Activated CD4-positive, alpha-beta T cell treated with anti-CD3 and anti-CD28 coated beads, Interleukin-2, Interleukin-4, amounts not matched to agents 100 ng/mL and 50 ng/mL, durations not matched to agents 16 hours and 8 hours (primary cell): ENCODE results near the gene SPIB.
"Not testable (repeated sequence)": the region's sequence is repeated elsewhere in the genome, so short reads cannot be mapped to it uniquely, and the experiment has no call there.

ENCODE experiments used
- DNase-seq: peaks from one replicate; pipeline ENCODE4 v3.0.0-alpha.2; 2020; ENCODE audit warnings: low spot score

Gene SPIB

GRCh38 chr19:50418176-50419021, at the start of gene SPIB:
Gene SPIB, plus strand, starts transcription at chr19:50418938. Its CDS starts 25 bp downstream, at chr19:50418963.
- no peak for DNase-seq

DNA sequence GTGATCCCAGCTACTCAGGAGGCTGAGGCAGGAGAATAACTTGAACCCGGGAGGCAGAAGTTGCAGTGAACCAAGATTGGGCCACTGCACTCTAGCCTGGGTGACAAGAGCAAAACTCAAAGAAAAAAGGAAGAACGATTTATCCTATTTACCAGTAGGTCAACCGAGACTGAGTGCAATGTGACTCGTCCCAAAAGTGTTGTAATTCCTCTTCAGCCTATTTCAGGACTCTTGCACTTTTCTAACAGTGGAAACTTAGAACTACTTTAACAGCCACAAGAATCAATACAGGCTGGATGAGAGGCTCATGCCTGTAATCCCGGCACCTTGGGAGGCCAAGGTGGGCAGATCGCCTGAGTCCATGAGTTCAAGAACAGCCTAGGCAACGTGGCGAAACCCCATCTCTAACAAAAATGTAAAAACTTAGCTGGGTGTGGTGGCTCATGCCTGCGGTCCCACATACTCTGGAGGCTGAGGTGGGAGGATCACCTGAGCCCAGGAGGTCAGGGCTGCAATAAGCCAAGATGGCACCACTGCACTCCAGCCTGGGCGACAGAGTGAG, 46.7 kb upstream of the SPIB start:
- DNase-seq = no peak

GRCh38 chr19:50376166-50377050, 42.3 kb upstream of the SPIB start, which contains the start of gene NR1H2:
Gene NR1H2, plus strand, starts transcription at chr19:50376457. Its CDS starts 1,149 bp downstream, at chr19:50377606.
- DNase-seq = peak; percentile 97

DNA sequence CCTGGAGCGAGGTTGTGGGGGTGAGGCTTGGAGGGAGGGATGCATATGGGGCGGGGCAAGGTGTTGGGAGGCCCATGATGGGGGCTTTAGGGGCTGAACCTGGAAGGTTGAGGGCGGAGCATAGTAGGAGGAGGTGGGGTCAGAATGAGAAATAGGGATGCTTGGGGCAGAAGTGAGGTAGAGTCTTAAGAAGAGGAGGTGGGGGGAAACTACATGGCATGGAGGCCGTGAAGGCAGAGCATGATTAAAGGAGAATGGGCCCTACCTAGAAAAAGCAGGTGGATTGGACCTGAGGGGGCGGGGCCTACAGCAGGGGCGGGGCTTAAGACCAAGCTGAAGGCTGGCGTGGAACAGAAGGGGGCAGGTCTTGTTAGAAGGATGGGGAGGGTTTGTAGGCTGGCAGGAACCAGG, 41.7 kb upstream of the SPIB start:
- DNase-seq = no peak

- no peak for DNase-seq
Measured at GRCh38 chr19:50377517-50377916, 41.2 kb upstream of the SPIB start.

DNA sequence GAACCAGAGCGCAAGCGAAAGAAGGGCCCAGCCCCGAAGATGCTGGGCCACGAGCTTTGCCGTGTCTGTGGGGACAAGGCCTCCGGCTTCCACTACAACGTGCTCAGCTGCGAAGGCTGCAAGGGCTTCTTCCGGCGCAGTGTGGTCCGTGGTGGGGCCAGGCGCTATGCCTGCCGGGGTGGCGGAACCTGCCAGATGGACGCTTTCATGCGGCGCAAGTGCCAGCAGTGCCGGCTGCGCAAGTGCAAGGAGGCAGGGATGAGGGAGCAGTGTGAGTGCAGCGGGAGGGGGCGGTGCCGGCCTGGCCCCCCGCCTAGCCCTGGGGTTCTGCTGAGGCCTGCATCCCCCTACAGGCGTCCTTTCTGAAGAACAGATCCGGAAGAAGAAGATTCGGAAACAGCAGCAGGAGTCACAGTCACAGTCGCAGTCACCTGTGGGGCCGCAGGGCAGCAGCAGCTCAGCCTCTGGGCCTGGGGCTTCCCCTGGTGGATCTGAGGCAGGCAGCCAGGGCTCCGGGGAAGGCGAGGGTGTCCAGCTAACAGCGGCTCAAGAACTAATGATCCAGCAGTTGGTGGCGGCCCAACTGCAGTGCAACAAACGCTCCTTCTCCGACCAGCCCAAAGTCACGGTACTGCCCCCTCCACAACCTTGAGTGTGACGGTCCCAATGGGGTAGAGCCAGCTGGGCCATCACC, 40.4 kb upstream of the SPIB start:
- no peak for DNase-seq

- DNase-seq = no peak
Measured at GRCh38 chr19:50378863-50379236, 39.9 kb upstream of the SPIB start.

DNA sequence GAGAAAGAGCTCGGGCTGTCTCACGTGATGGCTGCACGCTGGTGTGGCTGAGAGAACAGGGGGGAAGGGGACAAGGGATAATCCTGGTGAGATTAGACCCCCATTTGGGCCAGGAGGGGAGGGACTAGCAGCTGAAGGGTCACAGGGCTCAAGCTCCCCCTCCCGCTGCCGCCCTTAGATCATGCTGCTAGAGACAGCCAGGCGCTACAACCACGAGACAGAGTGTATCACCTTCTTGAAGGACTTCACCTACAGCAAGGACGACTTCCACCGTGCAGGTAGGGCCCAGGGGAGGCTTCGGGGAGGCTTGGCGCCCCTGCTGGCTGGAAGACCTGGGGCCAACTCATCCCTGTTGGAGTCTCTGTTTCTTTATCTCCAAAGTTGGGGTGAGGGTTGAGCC, 39.1 kb upstream of the SPIB start:
- DNase-seq = no peak

DNA sequence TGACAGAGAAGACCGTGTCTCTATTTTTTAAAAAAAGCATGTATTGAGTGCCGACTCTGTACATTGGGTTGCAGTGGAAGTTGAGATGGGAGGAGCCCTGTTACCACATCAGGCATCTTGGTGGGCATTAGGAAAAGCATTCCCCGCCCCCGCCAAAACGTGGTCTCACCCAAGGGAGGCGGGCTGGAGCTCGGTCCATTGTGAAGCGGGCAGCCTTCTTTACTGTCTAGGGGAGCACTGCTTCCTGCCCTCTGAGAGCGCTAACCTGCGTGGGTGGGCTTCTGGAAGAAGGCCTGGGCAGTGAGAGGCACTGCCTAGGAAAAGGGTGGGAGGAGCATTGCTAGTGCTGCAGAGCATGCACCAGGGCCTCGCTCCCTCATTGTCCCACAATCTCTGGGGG, 38.6 kb upstream of the SPIB start:
- no peak for DNase-seq

DNA sequence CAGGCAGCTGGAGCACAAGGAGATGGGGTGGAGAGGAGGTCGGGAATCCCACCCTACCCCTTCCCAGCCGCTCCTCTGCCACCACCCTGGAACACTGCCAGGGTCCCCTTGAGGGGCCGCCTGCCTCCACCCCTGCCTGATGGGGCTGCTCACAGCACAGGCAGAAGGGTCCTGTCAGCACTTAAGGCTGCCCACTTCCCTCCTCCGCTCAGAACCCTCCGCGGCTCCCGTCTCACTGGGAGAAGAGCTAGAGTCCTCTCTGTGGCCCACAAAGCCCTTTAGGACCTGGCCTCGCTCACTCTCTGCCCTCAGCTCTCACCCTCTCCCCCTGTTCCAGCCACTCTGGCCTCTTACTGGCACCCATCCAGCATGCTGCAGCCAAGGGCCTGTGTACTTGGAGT, 38.0 kb upstream of the SPIB start:
- DNase-seq = no peak

GRCh38 chr19:50381881-50382729, 36.6 kb upstream of the SPIB start:
- no peak for DNase-seq

- no peak for DNase-seq
Measured at GRCh38 chr19:50383001-50383851, 35.5 kb upstream of the SPIB start.

DNA sequence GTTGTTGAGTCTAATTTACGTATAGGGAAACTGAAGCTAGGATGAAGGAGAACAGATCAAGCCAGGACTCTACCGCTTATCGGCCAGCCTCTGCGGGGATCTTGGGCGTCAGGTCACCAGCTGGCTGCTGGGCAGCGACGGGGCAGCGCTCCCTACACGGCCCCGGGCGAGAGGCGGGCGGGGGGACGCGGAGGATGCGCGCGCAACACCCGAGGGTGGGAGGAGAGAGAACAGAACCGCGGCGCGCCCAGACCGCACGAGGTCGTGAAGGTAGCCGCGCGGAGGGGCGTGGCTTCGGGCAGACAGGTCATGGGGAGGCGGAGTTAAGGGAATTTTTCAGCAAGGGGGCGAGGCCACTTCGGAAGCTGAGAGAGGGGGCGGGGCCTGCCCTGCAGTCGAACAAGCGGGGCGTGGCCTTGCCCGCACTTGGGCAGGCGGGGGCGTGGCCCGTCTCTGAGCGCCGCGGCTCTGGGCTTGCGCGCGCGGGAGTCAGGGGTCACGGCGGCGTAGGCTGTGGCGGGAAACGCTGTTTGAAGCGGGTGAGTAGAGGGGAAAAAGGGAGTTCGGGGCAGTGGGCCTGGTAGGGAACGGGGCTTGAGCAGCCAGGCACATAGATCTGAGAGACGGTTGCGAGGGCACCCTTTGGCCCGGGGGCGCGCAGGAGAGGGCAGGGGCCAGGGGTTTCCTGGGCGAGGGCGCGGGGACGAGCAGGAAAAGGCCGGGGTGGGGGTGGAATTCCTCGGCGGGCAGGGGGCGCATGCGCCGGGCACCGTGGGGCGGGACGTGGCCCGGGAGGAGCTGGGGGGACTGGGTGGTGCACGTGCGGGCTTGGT, 34.7 kb upstream of the SPIB start, which contains the start of gene POLD1:
POLD1 (plus strand) TSS at position 496 of the 833 bp plus-strand sequence. CDS start 14,505 bp downstream, outside the sequence.
- peak; percentile 99 for DNase-seq

GRCh38 chr19:50384685-50385535, 33.8 kb upstream of the SPIB start:
- DNase-seq = no peak

DNA sequence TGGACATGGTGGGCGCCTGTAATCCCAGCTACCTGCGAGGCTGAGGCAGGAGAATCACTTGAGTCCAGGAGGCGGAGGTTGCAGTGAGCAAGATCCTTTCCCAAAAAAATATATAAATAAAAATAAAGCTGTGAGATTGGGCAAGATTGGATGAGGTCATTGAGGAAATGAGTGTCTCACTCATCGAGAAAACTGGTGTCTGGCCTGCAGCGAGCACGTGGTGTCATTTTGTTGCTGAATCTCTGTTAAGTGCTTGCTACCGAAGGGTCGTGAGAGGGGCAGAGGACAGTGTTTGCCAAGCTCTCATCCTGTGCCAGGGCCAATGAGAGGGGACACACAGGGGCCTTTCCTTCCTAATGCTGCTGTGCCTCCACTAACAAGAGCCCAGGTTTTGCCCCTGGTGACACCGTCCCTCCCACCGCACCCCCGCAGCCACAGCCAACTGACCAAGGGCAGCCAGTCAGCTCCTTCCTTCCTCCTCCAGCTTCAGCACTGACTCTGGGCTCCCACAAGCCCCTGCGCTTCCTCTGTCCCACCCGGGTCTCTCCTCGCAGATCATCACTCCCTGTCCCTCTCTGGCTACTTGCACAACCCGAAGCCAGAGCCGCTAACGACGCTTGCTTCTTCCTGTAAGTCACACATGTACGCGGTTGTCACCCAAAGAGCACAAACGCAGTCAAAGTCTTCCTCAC, 31.4 kb upstream of the SPIB start:
- DNase-seq = no peak

DNA sequence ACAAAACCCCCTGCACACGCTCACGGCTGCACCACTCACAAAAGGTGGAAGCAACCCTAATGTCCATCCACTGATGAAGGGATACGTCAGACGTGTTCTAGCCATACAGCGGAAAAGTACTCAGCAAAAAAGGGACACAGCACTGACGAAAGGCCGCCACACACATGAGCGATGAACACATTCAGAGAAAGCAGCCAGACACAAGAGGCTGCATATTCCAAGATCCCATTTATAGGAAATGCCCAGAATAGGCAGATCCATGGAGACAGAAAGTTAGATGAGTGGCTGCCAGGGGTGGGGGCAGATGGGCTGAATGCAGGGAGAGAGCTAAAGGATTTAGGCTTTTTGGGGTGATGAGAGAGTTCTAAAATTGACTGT, 30.9 kb upstream of the SPIB start:
- DNase-seq = no peak

DNA sequence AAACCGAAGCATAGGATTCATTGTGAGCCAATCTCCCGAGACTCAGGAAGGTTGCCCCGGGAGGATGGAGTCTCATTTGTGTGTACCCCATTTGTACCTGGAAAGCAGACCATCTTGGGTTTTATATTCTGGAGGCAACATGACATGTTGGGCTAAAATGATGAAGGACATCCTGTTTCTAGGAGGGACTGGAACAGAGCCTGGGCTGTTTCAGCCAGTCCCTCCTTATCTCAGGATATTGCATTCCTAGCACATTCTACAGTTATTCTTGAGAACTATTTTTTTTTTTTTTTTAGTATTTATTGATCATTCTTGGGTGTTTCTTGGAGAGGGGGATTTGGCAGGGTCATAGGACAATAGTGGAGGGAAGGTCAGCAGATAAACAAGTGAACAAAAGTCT, 28.4 kb upstream of the SPIB start:
- DNase-seq = not testable (repeated sequence)

DNA sequence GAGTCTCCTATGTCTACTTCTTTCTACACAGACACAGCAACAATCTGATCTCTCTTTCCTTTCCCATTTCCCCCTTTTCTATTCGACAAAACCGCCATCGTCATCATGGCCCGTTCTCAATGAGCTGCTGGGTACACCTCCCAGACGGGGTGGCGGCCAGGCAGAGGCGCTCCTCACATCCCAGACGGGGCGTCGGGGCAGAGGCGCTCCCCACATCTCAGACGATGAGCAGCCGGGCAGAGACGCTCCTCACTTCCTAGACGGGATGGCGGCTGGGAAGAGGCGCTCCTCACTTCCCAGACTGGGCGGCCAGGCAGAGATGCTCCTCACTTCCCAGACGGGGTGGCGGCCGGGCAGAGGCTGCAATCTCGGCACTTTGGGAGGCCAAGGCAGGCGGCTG, 27.8 kb upstream of the SPIB start:
- DNase-seq = not testable (repeated sequence)
